Measurements from ENCODE around the gene VDR. TPM values are rescaled to one million over a fixed set of nuclear protein-coding genes. Genes with fewer than 3 reads are reported as not detected.

VDR gene
- total and polyA plus RNA-seq, 8 donors, result 1.1 to 32.1 (median 2.2) TPM

DNA sequence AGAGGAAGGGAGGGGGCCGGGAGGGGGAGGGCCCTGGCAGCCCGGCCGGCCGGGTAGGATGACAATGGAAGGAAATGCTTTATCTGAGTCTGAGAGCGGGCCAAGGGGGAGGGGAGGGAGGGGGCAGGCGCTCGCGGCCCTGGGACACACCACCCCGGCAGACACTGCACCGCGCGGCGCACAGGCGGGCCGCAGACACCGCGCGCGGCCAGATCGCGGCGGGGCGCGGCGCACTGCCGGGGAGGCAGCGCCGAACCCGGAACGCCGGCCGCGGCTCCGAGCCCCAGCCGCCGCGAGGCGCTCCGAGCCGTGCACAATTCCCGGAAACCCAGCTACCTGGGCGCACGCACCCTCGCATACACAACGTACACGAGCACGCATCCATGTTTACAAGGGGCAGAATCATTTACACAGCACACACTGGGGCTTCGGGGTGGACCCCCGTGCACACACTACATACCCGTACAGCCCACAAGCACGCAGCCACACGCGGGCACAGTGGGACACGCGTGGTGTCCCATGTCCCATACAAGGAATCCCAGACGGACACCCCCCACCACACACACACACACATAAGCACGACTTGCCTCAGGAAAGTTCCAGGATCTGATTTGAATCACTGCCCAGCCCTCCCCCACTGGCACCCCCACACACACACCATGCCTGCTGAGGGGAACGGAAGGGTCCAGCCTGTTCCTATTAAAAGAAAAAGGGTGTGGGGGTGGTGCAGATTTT lies 84.7 kb downstream of the VDR start, which contains the start of gene HDAC7:
HDAC7 (minus strand) TSS at position 8 of the 735 bp plus-strand sequence. CDS start 118 bp downstream, outside the sequence.
- intact Hi-C loops (cut with DNase I), result no loop called here
- peaks cover 40 to 89% of the 10 kb centered on the region in 2 donors for H3K4me1 ChIP-seq
- H3K27ac ChIP-seq, result peak within 1 kb of the TSS; percentile 92 to 93
- peak within 1 kb of the TSS; percentile 74 to 82 for H3K4me3 ChIP-seq
- no peaks in the 10 kb centered on the region for H3K36me3 ChIP-seq
- no peaks in the 10 kb centered on the region for H3K27me3 ChIP-seq
- ATAC-seq (peak; percentile 44), DNase-seq (peak; percentile 71 to 93 (median 88))
- H3K9me3 ChIP-seq, result no peaks in the 10 kb centered on the region
- TF ChIP-seq, protein P1, sequence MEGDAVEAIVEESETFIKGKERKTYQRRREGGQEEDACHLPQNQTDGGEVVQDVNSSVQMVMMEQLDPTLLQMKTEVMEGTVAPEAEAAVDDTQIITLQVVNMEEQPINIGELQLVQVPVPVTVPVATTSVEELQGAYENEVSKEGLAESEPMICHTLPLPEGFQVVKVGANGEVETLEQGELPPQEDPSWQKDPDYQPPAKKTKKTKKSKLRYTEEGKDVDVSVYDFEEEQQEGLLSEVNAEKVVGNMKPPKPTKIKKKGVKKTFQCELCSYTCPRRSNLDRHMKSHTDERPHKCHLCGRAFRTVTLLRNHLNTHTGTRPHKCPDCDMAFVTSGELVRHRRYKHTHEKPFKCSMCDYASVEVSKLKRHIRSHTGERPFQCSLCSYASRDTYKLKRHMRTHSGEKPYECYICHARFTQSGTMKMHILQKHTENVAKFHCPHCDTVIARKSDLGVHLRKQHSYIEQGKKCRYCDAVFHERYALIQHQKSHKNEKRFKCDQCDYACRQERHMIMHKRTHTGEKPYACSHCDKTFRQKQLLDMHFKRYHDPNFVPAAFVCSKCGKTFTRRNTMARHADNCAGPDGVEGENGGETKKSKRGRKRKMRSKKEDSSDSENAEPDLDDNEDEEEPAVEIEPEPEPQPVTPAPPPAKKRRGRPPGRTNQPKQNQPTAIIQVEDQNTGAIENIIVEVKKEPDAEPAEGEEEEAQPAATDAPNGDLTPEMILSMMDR (IDR thresholded peaks at IDR 0.05), result no peak

DNA sequence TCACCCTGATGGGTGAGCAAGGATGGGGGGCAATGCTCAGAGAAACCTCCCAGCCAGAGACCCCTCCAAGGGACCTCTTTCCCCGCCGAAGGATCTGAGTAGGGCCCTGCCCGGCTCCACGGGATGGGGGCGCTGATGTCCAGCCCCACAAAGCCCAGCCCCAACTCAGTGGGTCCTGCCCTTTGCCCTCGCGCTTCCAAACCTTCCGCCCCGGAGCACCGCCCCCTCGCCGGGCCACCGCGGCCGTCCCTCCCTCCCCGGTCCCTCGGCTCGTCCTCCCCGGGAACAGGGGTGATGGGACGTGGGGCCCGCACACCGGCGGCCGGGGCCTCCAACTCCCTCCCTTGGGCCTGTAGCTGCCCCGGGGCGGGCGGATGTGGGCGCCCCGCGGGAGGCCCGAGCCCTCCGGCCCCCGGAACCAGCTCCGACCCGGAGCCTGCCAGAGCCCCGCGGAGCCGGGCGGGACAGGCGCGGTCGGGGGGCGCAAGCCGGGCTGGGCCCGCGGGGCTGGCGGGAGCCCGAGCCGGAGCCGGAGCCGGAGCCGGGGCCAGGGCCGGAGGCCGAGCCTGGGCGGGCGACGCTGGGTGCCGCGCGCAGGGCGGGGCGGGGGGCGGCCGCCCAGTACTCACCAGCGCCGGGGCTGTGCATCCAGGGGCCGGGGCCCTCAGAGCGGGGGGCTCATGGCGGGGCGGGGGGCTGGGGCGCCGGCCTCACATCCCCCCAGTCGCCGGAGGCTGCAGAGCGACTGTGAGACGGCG lies 85.5 kb downstream of the VDR start:
- Histone ChIP-seq H3K36me3 (peaks cover 0 to 6% of the 10 kb centered on the region in 2 donors), H3K4me1 (peaks cover 44 to 89% of the 10 kb centered on the region in 2 donors), H3K9me3 (no peaks in the 10 kb centered on the region), H3K4me3 (peak overlapping the region; percentile 74 to 82), H3K27ac (peak overlapping the region; percentile 92 to 93), H3K27me3 (no peaks in the 10 kb centered on the region)
- peak in 3 of 4 donors; percentile 47 to 95 (median 80) for DNase-seq
- ATAC-seq, result peak; percentile 51
- intact Hi-C loops (cut with DNase I), result no loop called here
- TF ChIP-seq, protein P1 (IDR thresholded peaks at IDR 0.05), result peak in 1 of 2 donors; percentile 17

DNA sequence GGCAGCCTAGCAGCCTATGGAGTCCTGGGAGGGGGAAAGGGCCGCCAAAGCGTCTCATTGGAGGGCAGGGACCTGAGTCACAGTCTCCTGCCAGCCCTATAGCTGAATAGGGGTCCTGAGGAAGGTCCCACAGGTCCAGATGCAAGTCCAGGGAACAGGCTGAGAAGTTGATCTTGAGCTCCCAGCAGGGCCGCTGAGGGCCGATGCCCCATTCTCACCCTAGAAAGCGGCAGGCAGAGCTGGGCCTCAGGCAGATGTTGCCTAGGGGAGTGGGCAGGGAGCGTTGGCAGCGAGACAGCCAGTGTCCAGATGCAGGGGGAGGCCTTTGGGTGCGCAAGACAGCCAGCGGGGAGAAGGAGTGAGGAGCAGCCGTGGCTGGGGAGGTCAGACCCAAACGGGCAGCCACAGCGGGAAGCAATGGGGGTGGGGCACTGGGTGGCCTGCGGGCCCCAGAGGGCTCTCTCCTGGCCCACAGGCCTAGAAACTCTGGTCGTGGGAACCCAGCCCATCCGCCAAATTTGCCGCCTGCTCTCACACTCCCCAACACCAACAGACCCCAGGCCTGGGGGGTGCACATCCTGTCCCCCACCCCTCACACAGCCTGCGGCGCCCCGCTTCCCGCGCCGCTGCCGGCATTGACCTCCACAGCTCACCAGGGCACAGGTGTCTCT lies 86.2 kb downstream of the VDR start:
- H3K4me1 ChIP-seq, result peaks cover 47 to 89% of the 10 kb centered on the region in 2 donors

DNA sequence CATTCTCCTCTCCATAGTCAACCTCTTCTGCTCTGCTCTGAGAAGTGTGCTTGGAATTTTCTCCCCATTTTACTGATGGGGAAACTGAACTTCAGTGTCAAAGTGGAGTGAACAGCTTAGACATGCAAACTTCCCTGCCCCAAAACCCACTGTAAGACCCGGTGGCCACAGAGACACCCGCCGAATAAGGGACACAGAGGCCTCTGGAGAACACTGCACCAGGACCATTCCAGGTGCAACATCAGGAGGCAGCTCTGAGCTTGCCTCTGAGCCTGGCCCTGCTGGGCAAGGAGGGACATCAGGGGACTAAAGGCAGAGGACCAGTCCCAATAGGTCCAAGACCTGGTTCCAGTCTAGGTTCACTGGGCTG lies 86.8 kb downstream of the VDR start:
- TF ChIP-seq, protein P1 (IDR thresholded peaks at IDR 0.05), result no peak
- peaks cover 0 to 10% of the 10 kb centered on the region in 2 donors for H3K36me3 ChIP-seq
- H3K27ac ChIP-seq, result peak overlapping the region; percentile 92 to 93
- H3K27me3 ChIP-seq, result no peaks in the 10 kb centered on the region
- no peaks in the 10 kb centered on the region for H3K9me3 ChIP-seq
- peaks cover 52 to 89% of the 10 kb centered on the region in 2 donors for H3K4me1 ChIP-seq
- ATAC-seq (no peak), DNase-seq (no peak)
- H3K4me3 ChIP-seq, result peak overlapping the region; percentile 74 to 82
- intact Hi-C loops (cut with DNase I), result no loop called here

More for the DNA sequence above, 86.2 kb downstream of the VDR start:
- ATAC-seq (peak; percentile 18), DNase-seq (peak in 1 of 4 donors; percentile 86)
- H3K9me3 ChIP-seq, result no peaks in the 10 kb centered on the region
- H3K36me3 ChIP-seq, result peaks cover 0 to 10% of the 10 kb centered on the region in 2 donors
- H3K27me3 ChIP-seq, result no peaks in the 10 kb centered on the region
- H3K4me3 ChIP-seq, result peak overlapping the region; percentile 74 to 82
- TF ChIP-seq, protein P1 (IDR thresholded peaks at IDR 0.05), result no peak
- intact Hi-C loops (cut with DNase I), result no loop called here
- H3K27ac ChIP-seq, result peak overlapping the region; percentile 92 to 93

Data from left lung (tissue), 10 donors.